ENCODE data around the gene DNASE1. TPM values are rescaled to one million over a fixed set of nuclear protein-coding genes. Genes with fewer than 3 reads are reported as not detected.

The DNASE1 gene
- total RNA-seq, 3 donors from 2014 or later (not counting 1 experiment from before 2014, with no cell fraction given) = 29.9 to 47.8 (median 34.9) TPM

DNA sequence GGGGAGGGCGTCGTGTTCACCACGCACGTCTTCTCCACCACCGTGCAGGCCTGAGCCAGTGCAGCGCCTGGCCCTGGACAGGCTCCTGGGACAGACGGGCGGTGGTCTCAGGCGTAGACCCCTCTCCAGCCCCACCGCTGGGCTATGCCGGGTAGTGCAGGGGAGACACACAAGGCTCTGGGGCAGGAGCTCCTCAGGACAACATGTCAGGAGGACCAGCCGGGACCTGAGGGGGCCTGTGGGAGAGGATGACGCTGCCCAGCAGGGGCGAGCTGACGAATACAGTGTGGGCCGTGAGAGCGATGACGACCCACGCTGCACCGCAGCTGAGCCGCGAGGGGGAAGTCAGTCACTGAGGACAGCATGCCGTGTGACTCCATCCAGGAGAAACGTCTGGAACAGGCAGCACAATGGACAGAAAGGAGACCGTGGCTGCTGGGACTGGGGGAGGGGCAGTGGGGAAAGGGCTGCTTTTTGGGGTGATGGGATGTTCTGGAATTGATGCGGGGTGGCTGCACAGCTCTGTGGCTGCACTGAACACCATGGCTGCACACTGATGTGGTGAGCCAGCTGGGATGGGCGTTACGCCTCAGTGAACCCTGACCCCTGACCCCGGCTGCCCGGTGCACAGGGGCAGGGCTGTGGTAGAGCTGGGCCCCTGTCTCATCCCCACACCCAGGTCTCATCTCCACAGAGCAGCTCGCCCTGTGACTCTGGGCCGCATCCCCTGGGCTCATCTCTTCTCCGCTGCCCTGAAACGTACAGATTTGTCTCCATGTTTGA is 20.2 kb downstream of the DNASE1 start:
- no peak for ATAC-seq
- Histone ChIP-seq H3K27ac (ENCODE audit: low read length) (no peak overlapping the region), H3K4me3 (ENCODE audit: low read length) (no peak overlapping the region), H3K4me1 (ENCODE audit: control insufficient read depth, insufficient read depth, low read length) (peaks cover 17% of the 10 kb centered on the region), H3K27me3 (ENCODE audit: control insufficient read depth, insufficient read depth, low read length) (no peaks in the 10 kb centered on the region), H3K9me3 (ENCODE audit: control insufficient read depth, insufficient read depth, low read length) (no peaks in the 10 kb centered on the region), H3K36me3 (ENCODE audit: control insufficient read depth, insufficient read depth, low read length) (peaks cover 12% of the 10 kb centered on the region)
- Mint-ChIP-seq H3K4me3 (no peak overlapping the region), H3K27ac (no peak overlapping the region), H3K9me3 (no peaks in the 10 kb centered on the region), H3K36me3 (no peaks in the 10 kb centered on the region), H3K27me3 (ENCODE audit: low read depth in 2 of 2) (no peaks in the 10 kb centered on the region), H3K4me1 (peaks cover 9 to 17% of the 10 kb centered on the region in 2 donors)
- intact Hi-C loops (cut with micrococcal nuclease) = no loop called here
- DNase-seq = no peak
- 96% methylated on average over 34 of the region's 34 CpGs for WGBS (ENCODE audit: insufficient coverage)
- TF ChIP-seq, protein P1, sequence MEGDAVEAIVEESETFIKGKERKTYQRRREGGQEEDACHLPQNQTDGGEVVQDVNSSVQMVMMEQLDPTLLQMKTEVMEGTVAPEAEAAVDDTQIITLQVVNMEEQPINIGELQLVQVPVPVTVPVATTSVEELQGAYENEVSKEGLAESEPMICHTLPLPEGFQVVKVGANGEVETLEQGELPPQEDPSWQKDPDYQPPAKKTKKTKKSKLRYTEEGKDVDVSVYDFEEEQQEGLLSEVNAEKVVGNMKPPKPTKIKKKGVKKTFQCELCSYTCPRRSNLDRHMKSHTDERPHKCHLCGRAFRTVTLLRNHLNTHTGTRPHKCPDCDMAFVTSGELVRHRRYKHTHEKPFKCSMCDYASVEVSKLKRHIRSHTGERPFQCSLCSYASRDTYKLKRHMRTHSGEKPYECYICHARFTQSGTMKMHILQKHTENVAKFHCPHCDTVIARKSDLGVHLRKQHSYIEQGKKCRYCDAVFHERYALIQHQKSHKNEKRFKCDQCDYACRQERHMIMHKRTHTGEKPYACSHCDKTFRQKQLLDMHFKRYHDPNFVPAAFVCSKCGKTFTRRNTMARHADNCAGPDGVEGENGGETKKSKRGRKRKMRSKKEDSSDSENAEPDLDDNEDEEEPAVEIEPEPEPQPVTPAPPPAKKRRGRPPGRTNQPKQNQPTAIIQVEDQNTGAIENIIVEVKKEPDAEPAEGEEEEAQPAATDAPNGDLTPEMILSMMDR (IDR thresholded peaks at IDR 0.05) = no peak

DNA sequence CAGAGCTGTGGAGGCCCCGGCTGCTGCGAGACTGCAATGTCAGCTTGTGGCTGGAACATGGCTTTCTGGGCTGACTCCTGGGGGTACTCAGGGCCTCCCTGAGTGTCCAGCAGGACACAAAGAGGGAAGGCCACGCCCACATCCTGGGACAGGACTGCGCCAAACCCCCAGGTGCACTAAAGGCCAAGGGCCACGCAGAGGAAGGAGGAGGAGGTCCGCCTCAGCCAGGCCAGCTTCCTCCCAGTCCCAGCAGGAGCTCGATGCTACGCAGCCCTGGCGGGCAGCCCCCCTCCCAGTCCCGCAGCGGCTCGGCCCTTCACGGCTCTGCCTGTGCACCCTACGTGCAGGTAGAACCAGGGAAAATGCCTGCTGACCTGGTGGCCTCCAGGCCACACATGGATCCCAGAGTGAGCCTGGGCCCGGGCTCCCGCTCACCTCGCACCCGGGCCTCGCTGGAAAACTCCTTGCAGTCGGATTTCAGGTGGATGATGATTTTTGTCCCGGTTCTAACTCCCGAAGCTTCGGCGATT is 21.2 kb downstream of the DNASE1 start:
- H3K36me3 ChIP-seq (ENCODE audit: control insufficient read depth, insufficient read depth, low read length) = peaks cover 12% of the 10 kb centered on the region
- TF ChIP-seq, protein P1 (IDR thresholded peaks at IDR 0.05) = no peak
- no peak overlapping the region for H3K4me3 Mint-ChIP-seq

GRCh38 chr16:3677994-3678393 is 23.5 kb downstream of the DNASE1 start:
- ATAC-seq (no peak), DNase-seq (no peak)
- peaks cover 19% of the 10 kb centered on the region for H3K36me3 ChIP-seq (ENCODE audit: control insufficient read depth, insufficient read depth, low read length)
- no peaks in the 10 kb centered on the region for H3K9me3 Mint-ChIP-seq
- 95% methylated on average over 11 of the region's 11 CpGs for WGBS (ENCODE audit: insufficient coverage)
- intact Hi-C loops (cut with micrococcal nuclease) = no loop called here
- no peak overlapping the region for H3K4me3 ChIP-seq (ENCODE audit: low read length)
- H3K27me3 ChIP-seq (ENCODE audit: control insufficient read depth, insufficient read depth, low read length) = no peaks in the 10 kb centered on the region
- no peak overlapping the region for H3K4me3 Mint-ChIP-seq
- H3K4me1 ChIP-seq (ENCODE audit: control insufficient read depth, insufficient read depth, low read length) = no peaks in the 10 kb centered on the region
- H3K27ac ChIP-seq (ENCODE audit: low read length) = no peak overlapping the region
- H3K9me3 ChIP-seq (ENCODE audit: control insufficient read depth, insufficient read depth, low read length) = no peaks in the 10 kb centered on the region
- H3K27ac Mint-ChIP-seq = no peak overlapping the region
- no peaks in the 10 kb centered on the region for H3K4me1 Mint-ChIP-seq
- TF ChIP-seq, protein P1 (IDR thresholded peaks at IDR 0.05) = no peak
- no peaks in the 10 kb centered on the region for H3K27me3 Mint-ChIP-seq (ENCODE audit: low read depth in 2 of 2)
- H3K36me3 Mint-ChIP-seq = no peaks in the 10 kb centered on the region

More for the DNA sequence above, 21.2 kb downstream of the DNASE1 start:
- Histone ChIP-seq H3K27me3 (ENCODE audit: control insufficient read depth, insufficient read depth, low read length) (no peaks in the 10 kb centered on the region), H3K4me3 (ENCODE audit: low read length) (no peak overlapping the region), H3K4me1 (ENCODE audit: control insufficient read depth, insufficient read depth, low read length) (peaks cover 7% of the 10 kb centered on the region), H3K27ac (ENCODE audit: low read length) (no peak overlapping the region), H3K9me3 (ENCODE audit: control insufficient read depth, insufficient read depth, low read length) (no peaks in the 10 kb centered on the region)
- H3K27ac Mint-ChIP-seq = no peak overlapping the region
- no peaks in the 10 kb centered on the region for H3K27me3 Mint-ChIP-seq (ENCODE audit: low read depth in 2 of 2)
- H3K9me3 Mint-ChIP-seq = no peaks in the 10 kb centered on the region
- intact Hi-C loops (cut with micrococcal nuclease) = no loop called here
- no peaks in the 10 kb centered on the region for H3K36me3 Mint-ChIP-seq
- no peak for DNase-seq
- 94% methylated on average over 24 of the region's 24 CpGs for WGBS (ENCODE audit: insufficient coverage)
- no peak for ATAC-seq
- H3K4me1 Mint-ChIP-seq = peaks cover 7 to 9% of the 10 kb centered on the region in 2 donors

Measured in natural killer cell (primary cell).